K562 (cell line): ENCODE measurements around the gene SLC9A2.

Experiments used
- CTCF ChIP-seq, 3 experiments: IDR thresholded peaks in 2 of 3; conservative IDR thresholded peaks in 1 of 3; 2 replicates each; pipeline ENCODE4 v1.5.1; 2011 to 2012; ENCODE audit warnings: low read length in 3 of 3, mild to moderate bottlenecking in 3 of 3, control low read depth in 2 of 3, improper control_type of control experiment in 1 of 3, inconsistent platforms in 1 of 3, low read depth in 1 of 3, mixed read lengths in 1 of 3, moderate library complexity in 1 of 3; ENCODE audit not compliant: insufficient read depth in 2 of 3
- ETV5 ChIP-seq: sonication (generic); formaldehyde crosslinking; IDR thresholded peaks from 2 replicates; pipeline ENCODE4 v1.4.0; 2020; ENCODE audit warnings: low read depth, mild to moderate bottlenecking, missing genetic modification reagents

- TF ChIP-seq ETV5 (CRISPR knock-in tag) (no peak), CTCF (IDR thresholded peaks at IDR 0.05 in 2 of 3, conservative IDR thresholded peaks at IDR 0.05 in 1 of 3; ENCODE audit: insufficient read depth in 2 of 3, low read depth in 1 of 3, low read length in 3 of 3) (no peak)
Measured at GRCh38 chr2:102601730-102602129, 17.6 kb upstream of the SLC9A2 start.
